ENCODE data around the gene RNASEL. TPM values are rescaled to one million over a fixed set of nuclear protein-coding genes. Genes with fewer than 3 reads are reported as not detected.

The RNASEL gene
- total and polyA plus RNA-seq, 2 donors (not counting 1 experiment from before 2014, with no cell fraction given) = 6.1 to 9.6 TPM

DNA sequence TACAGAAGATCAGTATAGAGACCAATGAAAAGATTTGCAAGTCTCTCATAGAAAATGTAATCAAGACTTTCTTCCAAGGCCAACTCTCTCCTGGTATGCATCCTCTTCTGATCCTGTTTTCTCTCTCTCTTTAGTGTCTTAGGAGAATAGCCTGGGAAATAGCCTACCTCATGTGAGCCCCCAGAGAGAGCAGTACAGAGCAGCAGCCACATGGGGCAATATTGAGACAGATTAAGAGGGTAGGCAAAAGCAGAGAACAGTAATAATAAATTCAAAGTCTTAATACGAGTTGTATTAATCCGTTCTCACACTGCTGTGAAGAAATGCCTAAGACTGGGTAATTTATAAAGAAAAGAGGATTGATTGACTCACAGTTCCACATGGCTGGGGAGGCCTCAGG is 61.4 kb downstream of the RNASEL start:
- Histone ChIP-seq H4K20me1 (ENCODE audit: control insufficient read depth, extremely low read depth, insufficient read depth, low read length) (no peaks in the 10 kb centered on the region), H3K4me1 (ENCODE audit: control insufficient read depth, extremely low read depth, insufficient read depth, low read length) (no peaks in the 10 kb centered on the region), H2AFZ (ENCODE audit: low read length) (no peak overlapping the region), H3K9ac (ENCODE audit: insufficient read depth, low read length) (no peak overlapping the region), H3K4me2 (ENCODE audit: extremely low read depth, insufficient read depth, low read length) (no peak overlapping the region), H3K27ac (ENCODE audit: insufficient read depth, low read length) (no peak overlapping the region), H3K9me3 (ENCODE audit: control insufficient read depth, insufficient read depth, low read depth, low read length) (no peaks in the 10 kb centered on the region), H3K36me3 (ENCODE audit: control insufficient read depth, insufficient read depth, low read length) (no peaks in the 10 kb centered on the region), H3K27me3 (ENCODE audit: control insufficient read depth, insufficient read depth, low read length) (no peaks in the 10 kb centered on the region), H3K4me3 (replicated peaks in 1 of 4; ENCODE audit: control extremely low read depth in 1 of 4, insufficient read depth in 1 of 4, low read depth in 3 of 4, low read length in 4 of 4) (no peak overlapping the region), H3K79me2 (ENCODE audit: control insufficient read depth, insufficient read depth, low read length) (no peaks in the 10 kb centered on the region)
- TF ChIP-seq, protein P1, sequence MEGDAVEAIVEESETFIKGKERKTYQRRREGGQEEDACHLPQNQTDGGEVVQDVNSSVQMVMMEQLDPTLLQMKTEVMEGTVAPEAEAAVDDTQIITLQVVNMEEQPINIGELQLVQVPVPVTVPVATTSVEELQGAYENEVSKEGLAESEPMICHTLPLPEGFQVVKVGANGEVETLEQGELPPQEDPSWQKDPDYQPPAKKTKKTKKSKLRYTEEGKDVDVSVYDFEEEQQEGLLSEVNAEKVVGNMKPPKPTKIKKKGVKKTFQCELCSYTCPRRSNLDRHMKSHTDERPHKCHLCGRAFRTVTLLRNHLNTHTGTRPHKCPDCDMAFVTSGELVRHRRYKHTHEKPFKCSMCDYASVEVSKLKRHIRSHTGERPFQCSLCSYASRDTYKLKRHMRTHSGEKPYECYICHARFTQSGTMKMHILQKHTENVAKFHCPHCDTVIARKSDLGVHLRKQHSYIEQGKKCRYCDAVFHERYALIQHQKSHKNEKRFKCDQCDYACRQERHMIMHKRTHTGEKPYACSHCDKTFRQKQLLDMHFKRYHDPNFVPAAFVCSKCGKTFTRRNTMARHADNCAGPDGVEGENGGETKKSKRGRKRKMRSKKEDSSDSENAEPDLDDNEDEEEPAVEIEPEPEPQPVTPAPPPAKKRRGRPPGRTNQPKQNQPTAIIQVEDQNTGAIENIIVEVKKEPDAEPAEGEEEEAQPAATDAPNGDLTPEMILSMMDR (conservative IDR thresholded peaks at IDR 0.05 in 1 of 2, IDR thresholded peaks at IDR 0.05 in 1 of 2; ENCODE audit: low read depth in 1 of 2, low read length in 2 of 2) = no peak
- no peak for TF ChIP-seq EZH2 (IDR thresholded peaks at IDR 0.05; ENCODE audit: low read length, missing control alignments)
- DNase-seq (ENCODE audit: low read depth in 2 of 2) = no peak

DNA sequence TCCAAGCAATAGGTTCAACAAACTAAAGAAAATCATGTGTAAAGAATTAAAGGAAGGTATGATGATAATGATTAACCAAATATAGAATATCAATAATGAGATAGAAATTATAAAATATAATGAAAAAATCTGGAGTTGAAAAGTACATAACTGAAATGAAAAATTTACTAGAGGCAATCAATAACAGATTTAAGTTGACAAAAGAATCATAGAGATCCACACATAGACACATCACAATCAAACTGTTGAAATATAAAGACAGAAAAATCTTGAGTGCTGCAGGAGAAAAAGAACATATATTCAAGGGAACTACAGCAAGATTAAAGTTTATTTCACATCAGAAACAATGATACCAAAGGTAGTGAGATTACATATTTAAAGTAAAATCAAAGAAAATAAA is 63.7 kb downstream of the RNASEL start:
- H3K79me2 ChIP-seq (ENCODE audit: control insufficient read depth, insufficient read depth, low read length) = no peaks in the 10 kb centered on the region
- TF ChIP-seq EZH2 (IDR thresholded peaks at IDR 0.05; ENCODE audit: low read length, missing control alignments) = no peak
- TF ChIP-seq, protein P1 (conservative IDR thresholded peaks at IDR 0.05 in 1 of 2, IDR thresholded peaks at IDR 0.05 in 1 of 2; ENCODE audit: low read depth in 1 of 2, low read length in 2 of 2) = no peak
- H3K36me3 ChIP-seq (ENCODE audit: control insufficient read depth, insufficient read depth, low read length) = no peaks in the 10 kb centered on the region
- no peak overlapping the region for H3K4me3 ChIP-seq (replicated peaks in 1 of 4; ENCODE audit: control extremely low read depth in 1 of 4, insufficient read depth in 1 of 4, low read depth in 3 of 4, low read length in 4 of 4)
- no peak overlapping the region for H3K9ac ChIP-seq (ENCODE audit: insufficient read depth, low read length)
- no peak overlapping the region for H3K4me2 ChIP-seq (ENCODE audit: extremely low read depth, insufficient read depth, low read length)
- no peaks in the 10 kb centered on the region for H3K9me3 ChIP-seq (ENCODE audit: control insufficient read depth, insufficient read depth, low read depth, low read length)
- H3K27ac ChIP-seq (ENCODE audit: insufficient read depth, low read length) = no peak overlapping the region
- H3K27me3 ChIP-seq (ENCODE audit: control insufficient read depth, insufficient read depth, low read length) = no peaks in the 10 kb centered on the region
- H2AFZ ChIP-seq (ENCODE audit: low read length) = no peak overlapping the region
- no peaks in the 10 kb centered on the region for H4K20me1 ChIP-seq (ENCODE audit: control insufficient read depth, extremely low read depth, insufficient read depth, low read length)
- no peaks in the 10 kb centered on the region for H3K4me1 ChIP-seq (ENCODE audit: control insufficient read depth, extremely low read depth, insufficient read depth, low read length)
- no peak for DNase-seq (ENCODE audit: low read depth in 2 of 2)

Other genes starting within 250 kb of the RNASEL start
- 423 and 523 TPM in 2 replicates for gene GLUL, start 197.5 kb downstream of the RNASEL start, total RNA-seq
- 187 and 232 TPM in 2 replicates for gene GLUL, start 197.5 kb downstream of the RNASEL start, polyA plus RNA-seq
- not detected in 2 replicates for gene TEDDM1, start 188.6 kb downstream of the RNASEL start, total RNA-seq
- not detected in 2 replicates for gene TEDDM1, start 188.6 kb downstream of the RNASEL start, polyA plus RNA-seq
- gene RGSL1, start 139.1 kb downstream of the RNASEL start, total RNA-seq = not detected in 2 replicates
- gene RGSL1, start 139.1 kb downstream of the RNASEL start, polyA plus RNA-seq = not detected in 2 replicates
- 0.33 and 0.77 TPM in 2 replicates for gene RGS16, start 15.1 kb upstream of the RNASEL start, total RNA-seq
- gene RGS16, start 15.1 kb upstream of the RNASEL start, polyA plus RNA-seq = 0.09 and 0.17 TPM in 2 replicates
- gene RGS8, start 95.3 kb upstream of the RNASEL start, total RNA-seq = not detected in 2 replicates
- gene RGS8, start 95.3 kb upstream of the RNASEL start, polyA plus RNA-seq = not detected in 2 replicates
- 2.6 and 3.9 TPM in 2 replicates for gene NPL, start 200.5 kb upstream of the RNASEL start, total RNA-seq
- 1.4 and 2.3 TPM in 2 replicates for gene NPL, start 200.5 kb upstream of the RNASEL start, polyA plus RNA-seq

Data from fibroblast of lung (primary cell).